Hair follicular keratinocyte (primary cell): Measurements from ENCODE around the gene SRSF6. TPM values are rescaled to one million over a fixed set of nuclear protein-coding genes. Genes with fewer than 3 reads are reported as not detected.

Experiments
- total RNA-seq: library from RNA; depleted of rRNA; stranded (reverse); fragments of >200 nt; gene quantifications from 2 replicates; pipeline ENCODE4 v1.2.3, GENCODE V29; 2015

Gene SRSF6
- total RNA-seq: 33.8 and 47.9 TPM in 2 replicates

GRCh38 chr20:43457640-43458421 lies at the start of gene SRSF6:
TSS of gene SRSF6 (plus strand) at chr20:43457896. CDS start at chr20:43458034, 138 bp downstream.

GRCh38 chr20:43507150-43508080 lies 49.7 kb downstream of the SRSF6 start, which contains the start of gene L3MBTL1:
TSS of gene L3MBTL1 (plus strand) at chr20:43507697. CDS start at chr20:43513504, 5,807 bp downstream.

Other genes with a start within 250 kb of the SRSF6 start
- gene L3MBTL1, start 49.8 kb downstream of the SRSF6 start, total RNA-seq: 2.0 and 4.2 TPM in 2 replicates
- not detected in 2 replicates for gene SGK2, start 101.1 kb downstream of the SRSF6 start, total RNA-seq
- gene IFT52, start 133.0 kb downstream of the SRSF6 start, total RNA-seq: 10.6 and 18.2 TPM in 2 replicates
- 9.9 and 59.2 TPM in 2 replicates for gene MYBL2, start 209.2 kb downstream of the SRSF6 start, total RNA-seq